Ishikawa (cell line): ENCODE results near the gene SLC35C1.

ENCODE experiments used
- CEBPB ChIP-seq: IDR thresholded peaks from 2 replicates; pipeline ENCODE4 v1.6.1; 2012
- CREB1 ChIP-seq: IDR thresholded peaks from 2 replicates; pipeline ENCODE4 v1.6.1; 2012; ENCODE audit warnings: low read depth
- EGR1 ChIP-seq: IDR thresholded peaks from 2 replicates; pipeline ENCODE4 v1.6.1; 2012
- EP300 ChIP-seq: IDR thresholded peaks from 2 replicates; pipeline ENCODE4 v1.6.1; 2012; ENCODE audit warnings: borderline replicate concordance
- FOXM1 ChIP-seq: IDR thresholded peaks from 2 replicates; pipeline ENCODE4 v1.6.1; 2012; ENCODE audit warnings: low read depth, borderline replicate concordance
- MAX ChIP-seq: IDR thresholded peaks from 2 replicates; pipeline ENCODE4 v1.6.1; 2012
- NFIC ChIP-seq: IDR thresholded peaks from 2 replicates; pipeline ENCODE4 v1.6.1; 2012
- RAD21 ChIP-seq: IDR thresholded peaks from 2 replicates; pipeline ENCODE4 v1.6.1; 2012; ENCODE audit warnings: low read depth
- REST ChIP-seq: IDR thresholded peaks from 2 replicates; pipeline ENCODE4 v1.6.1; 2012; ENCODE audit warnings: low read depth, mild to moderate bottlenecking
- TAF1 ChIP-seq: IDR thresholded peaks from 2 replicates; pipeline ENCODE4 v1.6.1; 2012; ENCODE audit warnings: low read depth, mild to moderate bottlenecking
- TCF12 ChIP-seq: IDR thresholded peaks from 2 replicates; pipeline ENCODE4 v1.6.1; 2012; ENCODE audit warnings: low read depth
- TEAD4 ChIP-seq: IDR thresholded peaks from 2 replicates; pipeline ENCODE4 v1.6.1; 2012
- USF1 ChIP-seq: IDR thresholded peaks from 2 replicates; pipeline ENCODE4 v1.6.1; 2012
- YY1 ChIP-seq: IDR thresholded peaks from 2 replicates; pipeline ENCODE4 v1.6.1; 2012; ENCODE audit warnings: low read depth
- ZBTB7A ChIP-seq: IDR thresholded peaks from 2 replicates; pipeline ENCODE4 v1.6.1; 2012; ENCODE audit warnings: low read depth

The SLC35C1 gene

DNA sequence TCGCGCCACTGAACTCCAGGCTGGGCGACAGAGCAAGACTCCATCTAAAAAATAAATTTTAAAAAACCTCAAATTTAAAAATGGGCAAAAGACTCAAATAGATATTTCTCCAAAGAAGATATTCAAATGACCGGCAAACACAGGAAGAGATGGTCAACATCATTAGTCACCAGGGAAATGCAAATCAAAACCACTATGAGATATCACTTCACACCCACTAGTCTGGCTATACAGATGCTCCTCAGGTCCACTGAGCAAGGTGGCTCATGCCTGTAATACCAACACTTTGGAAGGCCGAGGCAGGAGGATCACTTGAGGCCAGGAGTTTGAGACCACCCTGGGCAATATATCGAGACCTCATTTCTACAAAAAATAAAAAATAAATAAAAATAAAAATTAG lies 43.3 kb upstream of the SLC35C1 start:
- TF ChIP-seq REST (no peak), TAF1 (no peak), NFIC (no peak), YY1 (no peak), EGR1 (no peak), RAD21 (no peak), TEAD4 (no peak), USF1 (no peak), ZBTB7A (no peak), MAX (no peak), CREB1 (no peak), CEBPB (no peak), TCF12 (no peak), FOXM1 (no peak), EP300 (no peak)

- TF ChIP-seq EP300 = no peak
- TF ChIP-seq CREB1 = no peak
- TF ChIP-seq TEAD4 = no peak
- no peak for TF ChIP-seq RAD21
- TF ChIP-seq ZBTB7A = no peak
- TF ChIP-seq YY1 = no peak
- no peak for TF ChIP-seq CEBPB
- TF ChIP-seq REST = no peak
- no peak for TF ChIP-seq FOXM1
- TF ChIP-seq EGR1 = no peak
- no peak for TF ChIP-seq USF1
- no peak for TF ChIP-seq MAX
These were observed 39.8 kb upstream of the SLC35C1 start for GRCh38 chr11:45765107-45765668.

DNA sequence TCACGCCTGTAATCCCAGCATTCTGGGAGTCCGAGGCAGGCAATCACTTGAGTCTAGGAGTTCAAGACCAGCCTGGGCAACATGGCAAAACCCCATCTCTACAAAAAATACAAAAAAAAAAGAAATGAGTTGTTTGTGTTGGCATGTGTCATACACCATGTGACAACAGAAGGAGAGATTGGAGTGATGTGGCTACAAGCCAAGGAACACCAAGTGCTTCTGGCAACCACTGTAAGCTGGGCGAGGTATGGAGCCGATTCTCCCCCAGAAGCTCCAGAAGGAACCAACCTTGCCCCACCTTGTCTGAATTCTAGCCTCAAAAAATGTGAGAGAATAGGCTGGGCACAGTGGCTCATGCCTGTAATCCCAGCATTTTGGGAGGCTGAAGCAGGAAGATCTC lies 39.1 kb upstream of the SLC35C1 start:
- TF ChIP-seq EP300 (no peak), REST (no peak), TAF1 (no peak), NFIC (no peak), RAD21 (no peak), CREB1 (no peak), MAX (no peak), TEAD4 (no peak), TCF12 (no peak), YY1 (no peak), FOXM1 (no peak), EGR1 (no peak), CEBPB (no peak), USF1 (no peak), ZBTB7A (no peak)

- TF ChIP-seq EP300 = no peak
- TF ChIP-seq YY1 = no peak
- no peak for TF ChIP-seq TEAD4
- no peak for TF ChIP-seq USF1
- no peak for TF ChIP-seq MAX
- no peak for TF ChIP-seq TCF12
- no peak for TF ChIP-seq NFIC
- TF ChIP-seq CEBPB = no peak
- TF ChIP-seq CREB1 = no peak
- TF ChIP-seq RAD21 = no peak
These were observed 38.5 kb upstream of the SLC35C1 start for GRCh38 chr11:45766469-45766868.
